SK-N-MC (cell line): ENCODE results near the gene CMTR1.

Source experiments
- EZH2 ChIP-seq: fragments of 200-600 bp; sonication (generic); IDR thresholded peaks from one replicate; pipeline ENCODE4 v1.6.1; 2017; ENCODE audit warnings: antibody characterized with exemption
- FOXP2 ChIP-seq: optimal IDR thresholded peaks from 2 replicates; pipeline ENCODE3; 2011; ENCODE audit warnings: mild to moderate bottlenecking, moderate library complexity; ENCODE audit not compliant: insufficient read depth; ENCODE audit errors: extremely low read length, control extremely low read depth
- POLR2AphosphoS5 ChIP-seq: IDR thresholded peaks from 2 replicates; pipeline ENCODE4 v1.6.1; 2012; ENCODE audit warnings: mild to moderate bottlenecking, low read depth, low read length, borderline replicate concordance

GRCh38 chr6:37485291-37485702 is 52.3 kb downstream of the CMTR1 start:
- no peak for TF ChIP-seq EZH2
- TF ChIP-seq FOXP2: no peak
- no peak for TF ChIP-seq POLR2AphosphoS5
